ENCODE measurements around the gene LRTM2.

Gene LRTM2

DNA sequence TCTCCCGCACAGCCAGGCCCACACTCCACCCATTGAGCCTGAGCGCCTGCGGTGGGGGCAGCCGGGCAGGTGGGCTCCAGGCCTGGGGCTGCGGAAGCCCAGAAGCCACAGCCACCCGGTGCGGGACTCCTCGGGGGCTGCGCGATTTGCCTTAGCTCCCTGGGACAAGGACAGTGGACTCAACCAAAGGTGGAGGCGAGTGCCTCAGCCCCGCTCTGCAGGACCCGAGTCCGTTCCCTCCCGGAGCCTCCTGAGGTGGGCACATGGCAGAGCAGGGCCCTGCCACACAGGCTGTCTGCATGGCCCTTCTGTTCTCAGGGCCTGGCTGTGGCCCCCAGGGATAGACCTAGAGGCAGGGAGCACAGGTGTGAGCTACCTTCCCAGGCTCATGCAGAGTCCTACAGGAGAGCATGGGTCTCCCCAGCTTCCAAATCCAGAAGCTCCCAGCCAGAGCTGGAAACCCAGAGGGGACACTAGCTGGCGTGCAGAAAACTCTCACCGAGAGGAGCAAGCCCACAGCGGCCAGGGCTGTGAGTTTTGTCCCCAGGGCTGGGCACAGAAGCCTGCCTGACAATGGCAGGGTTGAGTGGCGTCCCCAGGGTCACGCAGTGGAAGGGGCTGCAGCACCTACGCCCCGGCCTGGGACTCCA, 22.2 kb upstream of the LRTM2 start:
- no peak for DNase-seq

DNA sequence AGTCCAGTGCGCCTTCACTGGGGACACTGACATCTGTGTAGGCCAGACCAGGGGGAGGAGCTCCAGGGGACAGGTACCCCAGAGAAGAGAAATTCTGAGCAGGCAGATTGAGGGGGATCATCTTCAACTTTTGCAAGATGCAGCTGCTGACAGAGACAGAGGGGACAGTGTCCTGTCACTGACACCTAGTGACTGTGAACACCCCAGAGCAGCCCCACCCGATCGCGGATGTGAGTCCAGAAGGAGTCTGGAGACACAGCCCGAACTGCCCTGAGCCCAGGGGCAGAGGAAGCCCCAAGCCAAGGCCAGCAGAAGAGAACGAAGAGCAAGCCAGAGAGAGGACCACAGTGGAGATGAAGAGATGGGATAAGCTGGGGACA, 21.7 kb upstream of the LRTM2 start:
- no peak for DNase-seq

DNA sequence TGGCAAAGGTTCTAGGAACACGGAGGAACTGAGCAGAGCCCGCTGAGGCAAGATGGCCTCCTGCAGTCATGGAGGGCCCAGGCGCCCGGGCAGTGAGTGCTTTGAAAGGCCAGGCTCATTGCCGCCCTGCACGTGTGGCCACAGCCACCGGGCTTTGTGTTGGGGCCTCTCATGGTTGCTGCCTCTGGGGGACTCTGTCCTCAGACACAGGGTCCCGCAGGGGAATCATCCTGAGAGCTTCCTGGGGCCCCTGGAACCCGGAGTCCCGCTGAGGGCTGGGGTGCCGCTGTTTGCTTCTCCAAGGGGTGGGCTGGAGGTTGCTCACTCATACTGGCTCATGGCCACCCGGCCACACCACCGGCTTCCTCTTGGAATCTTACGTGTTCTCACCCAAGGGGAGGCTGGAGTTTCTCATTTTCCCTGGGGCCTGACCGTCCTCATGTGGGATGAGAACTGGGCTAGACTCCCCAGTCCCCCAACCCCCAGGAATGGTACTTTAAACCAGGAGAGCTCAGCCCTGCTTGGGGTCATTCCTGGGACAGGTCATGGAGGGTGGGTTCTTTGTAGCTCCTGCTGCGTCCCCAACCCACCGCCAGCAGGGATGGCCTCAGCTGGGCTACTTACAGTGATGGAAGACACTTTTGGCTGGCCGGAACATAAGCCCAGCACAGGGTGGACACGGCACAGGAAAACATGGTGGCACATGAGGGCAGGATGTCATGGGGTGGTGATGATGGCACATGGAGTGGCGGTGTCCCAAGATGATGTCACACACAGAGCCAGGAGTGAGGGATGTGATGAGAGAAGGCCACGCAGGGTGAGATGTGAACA, 21.1 kb upstream of the LRTM2 start:
- no peak for DNase-seq

DNA sequence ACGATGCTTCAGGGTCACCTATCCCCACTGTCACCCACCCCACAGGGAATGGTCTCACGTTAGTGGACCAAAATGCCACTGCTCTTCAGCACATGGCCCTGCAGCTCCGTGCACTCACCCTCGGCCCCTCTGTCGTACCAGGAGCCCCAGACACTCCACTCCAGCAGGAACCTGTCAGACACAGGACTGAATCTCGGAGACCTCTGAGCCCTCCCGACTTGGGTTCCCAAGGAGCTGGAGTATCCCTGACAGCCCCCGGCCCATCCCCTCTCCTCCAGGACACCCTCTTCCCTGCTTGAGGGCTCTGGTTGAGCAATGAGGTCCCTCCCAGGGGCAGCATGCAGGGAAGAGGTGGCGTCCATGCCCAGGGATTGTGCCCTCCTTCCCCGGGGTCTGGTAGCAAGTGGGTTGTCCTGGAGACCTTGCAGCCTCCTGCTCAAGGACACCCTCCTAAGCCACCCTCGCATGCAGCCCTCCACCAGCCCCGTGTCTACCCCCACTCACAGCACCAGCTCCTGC, 20.4 kb upstream of the LRTM2 start:
- no peak for DNase-seq

DNA sequence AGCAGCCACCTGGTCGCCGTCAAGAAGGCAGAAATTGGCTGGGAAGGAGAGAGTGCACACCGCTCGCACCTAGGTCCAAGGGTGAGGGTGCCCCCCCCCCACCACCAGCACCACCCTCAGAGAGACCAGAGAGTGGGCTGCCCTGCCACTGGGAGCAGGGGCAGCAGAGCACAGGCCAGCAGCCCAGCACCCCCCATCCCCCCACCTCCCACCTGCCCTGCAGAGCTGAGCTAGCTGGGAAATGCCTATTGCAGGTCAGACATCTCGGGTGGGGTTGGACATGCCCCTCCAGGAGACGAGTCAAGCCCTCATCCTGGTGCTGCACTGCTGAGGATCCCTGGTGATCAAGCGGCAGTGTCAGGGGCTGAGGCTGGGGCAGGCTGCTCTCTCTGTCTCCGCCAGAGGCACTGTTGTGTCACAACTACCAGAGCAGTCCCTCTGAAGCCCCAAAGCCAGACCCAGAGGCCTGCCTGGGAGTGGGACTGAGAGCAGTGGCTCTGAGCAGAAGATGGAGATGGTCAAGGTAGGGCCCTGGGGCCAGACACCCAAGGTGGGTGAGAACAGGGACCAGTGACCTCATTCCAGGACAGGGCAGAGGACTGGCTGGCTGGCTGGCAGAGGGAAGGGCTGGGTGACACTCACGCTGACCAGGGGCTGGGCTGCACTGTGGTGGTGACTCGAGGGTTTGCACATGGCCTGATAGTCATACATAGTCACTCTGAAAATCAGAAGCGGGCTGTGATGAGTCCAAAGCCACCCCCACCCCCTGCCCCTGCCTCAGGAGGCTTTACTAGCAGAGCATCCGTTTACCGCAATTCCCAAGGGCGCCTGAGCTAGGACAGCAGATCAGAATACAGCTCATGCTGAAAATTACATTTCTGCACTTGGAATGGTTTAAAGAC, 19.7 kb upstream of the LRTM2 start:
- peak in 4 of 56 donors; percentile 22 to 75 (median 36) for DNase-seq

DNA sequence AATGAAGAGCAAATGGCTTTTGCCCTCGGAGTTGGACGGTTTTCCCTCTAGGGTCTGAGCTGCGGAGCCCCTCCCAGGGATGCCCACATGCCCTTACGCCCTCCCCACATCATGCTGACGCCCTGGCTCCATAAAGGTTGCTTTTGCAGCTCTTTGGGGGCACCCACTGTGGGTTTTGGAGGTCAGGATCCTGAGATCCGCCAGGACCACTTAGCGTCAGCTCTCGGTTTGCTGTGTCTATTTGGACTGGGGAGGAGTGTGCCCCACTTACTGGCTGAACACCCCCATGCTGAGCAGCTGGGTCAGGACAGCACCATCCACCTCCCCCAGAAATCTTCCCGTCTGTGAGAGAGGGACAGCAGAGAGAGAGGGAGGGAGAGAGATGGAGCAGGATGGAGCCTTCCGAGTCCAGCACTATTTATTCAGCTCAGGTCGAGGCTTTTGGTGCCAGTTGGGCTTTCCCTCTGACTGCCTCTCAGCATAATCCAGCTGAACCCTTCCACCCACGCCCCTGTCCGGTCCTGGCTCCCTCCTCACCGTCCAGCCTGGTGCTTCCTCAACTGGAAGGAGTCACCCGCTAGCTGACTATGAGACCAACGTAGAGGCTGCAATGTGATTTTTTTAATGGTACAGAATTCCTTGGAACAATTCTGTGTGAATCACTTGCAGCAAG, 18.9 kb upstream of the LRTM2 start:
- no peak for DNase-seq

DNA sequence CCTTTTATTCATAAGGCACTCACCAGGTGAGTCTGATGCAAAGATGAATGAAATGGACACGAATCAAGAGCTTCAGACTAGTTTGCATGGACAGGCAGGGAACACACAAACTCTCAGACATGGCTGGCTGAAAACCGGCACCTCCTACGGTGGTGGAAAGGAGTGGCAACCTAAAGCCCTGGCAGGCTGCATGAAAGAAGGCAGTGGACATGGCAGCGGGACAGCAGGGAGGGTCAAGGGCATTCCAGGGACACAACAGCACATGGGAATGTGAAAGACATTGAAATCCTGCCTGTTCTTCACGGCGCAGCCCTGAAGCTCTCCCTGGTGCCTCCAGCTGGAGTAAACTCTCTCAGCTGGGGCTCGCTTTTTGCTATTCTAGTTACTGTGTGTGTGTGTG, 16.6 kb upstream of the LRTM2 start:
- DNase-seq = no peak

DNA sequence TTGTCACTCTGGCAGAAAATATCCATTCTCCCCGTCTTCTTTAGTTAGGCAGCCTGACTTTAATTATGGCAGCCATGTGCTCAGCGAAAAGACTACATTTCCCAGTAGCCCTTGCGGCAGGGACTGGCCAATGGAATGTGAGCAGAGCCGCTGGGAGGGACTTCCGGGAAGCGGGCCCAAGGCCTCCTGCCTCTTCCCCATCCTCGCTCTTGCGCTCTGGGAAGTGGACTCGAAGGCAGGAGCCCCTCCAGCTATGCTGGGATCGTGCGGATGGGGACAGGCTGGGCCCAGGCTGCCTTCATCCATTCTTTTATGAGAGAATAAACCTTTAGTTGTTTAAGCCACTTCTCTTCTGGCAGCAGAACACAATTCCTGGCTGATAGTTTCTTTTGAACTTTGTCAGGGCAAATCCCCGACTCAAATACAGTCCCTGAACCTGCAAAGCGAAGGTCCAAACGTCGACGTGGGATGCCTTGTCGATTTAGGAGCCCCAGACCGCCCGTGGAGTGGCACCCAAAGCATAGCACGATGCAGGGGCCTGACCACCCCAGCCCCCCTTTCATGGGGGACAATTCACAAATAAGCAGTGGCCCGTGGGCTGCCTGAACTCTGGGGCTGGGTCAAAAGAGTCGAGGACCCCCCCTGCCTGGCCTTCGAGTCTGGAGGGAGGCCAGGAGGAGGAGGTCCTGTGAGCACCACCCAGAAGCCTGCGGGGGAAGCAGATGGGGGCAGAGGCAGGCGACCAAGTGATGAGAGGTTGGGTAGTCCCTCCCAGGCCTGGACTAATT, 15.6 kb upstream of the LRTM2 start:
- peak; percentile 20 to 91 (median 76) for DNase-seq

DNA sequence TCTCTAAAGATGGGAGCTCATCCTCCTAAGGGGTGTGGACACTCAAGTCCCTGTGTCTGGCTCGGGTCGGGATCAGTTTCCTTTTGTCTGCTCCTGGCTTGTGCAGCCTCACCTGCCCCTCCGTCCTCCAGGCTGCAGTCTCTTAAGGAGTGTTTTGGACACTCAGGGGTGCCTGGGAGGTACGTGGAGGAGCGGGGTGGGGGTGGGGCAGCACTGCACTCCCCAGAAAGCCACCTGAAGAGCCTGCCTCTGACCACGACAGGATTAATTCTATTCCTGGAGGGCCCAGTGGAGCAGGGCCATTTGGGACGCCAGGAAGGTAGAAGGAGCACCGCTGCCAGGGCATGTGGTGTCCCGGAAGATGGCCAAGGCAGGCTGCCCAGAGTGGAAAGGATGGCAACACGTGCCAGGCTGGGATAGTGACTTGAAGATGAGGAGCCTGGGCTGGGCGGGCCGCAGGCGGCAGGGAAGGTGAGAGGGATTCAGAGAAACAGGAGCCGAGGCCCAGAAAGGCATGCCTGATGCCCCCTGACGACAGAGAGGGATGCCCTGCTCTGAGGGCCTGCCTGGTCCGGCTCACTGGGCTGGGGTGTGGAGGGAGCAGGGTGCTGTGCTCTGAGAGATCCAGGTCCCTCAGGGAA, 14.8 kb upstream of the LRTM2 start:
- DNase-seq = no peak

DNA sequence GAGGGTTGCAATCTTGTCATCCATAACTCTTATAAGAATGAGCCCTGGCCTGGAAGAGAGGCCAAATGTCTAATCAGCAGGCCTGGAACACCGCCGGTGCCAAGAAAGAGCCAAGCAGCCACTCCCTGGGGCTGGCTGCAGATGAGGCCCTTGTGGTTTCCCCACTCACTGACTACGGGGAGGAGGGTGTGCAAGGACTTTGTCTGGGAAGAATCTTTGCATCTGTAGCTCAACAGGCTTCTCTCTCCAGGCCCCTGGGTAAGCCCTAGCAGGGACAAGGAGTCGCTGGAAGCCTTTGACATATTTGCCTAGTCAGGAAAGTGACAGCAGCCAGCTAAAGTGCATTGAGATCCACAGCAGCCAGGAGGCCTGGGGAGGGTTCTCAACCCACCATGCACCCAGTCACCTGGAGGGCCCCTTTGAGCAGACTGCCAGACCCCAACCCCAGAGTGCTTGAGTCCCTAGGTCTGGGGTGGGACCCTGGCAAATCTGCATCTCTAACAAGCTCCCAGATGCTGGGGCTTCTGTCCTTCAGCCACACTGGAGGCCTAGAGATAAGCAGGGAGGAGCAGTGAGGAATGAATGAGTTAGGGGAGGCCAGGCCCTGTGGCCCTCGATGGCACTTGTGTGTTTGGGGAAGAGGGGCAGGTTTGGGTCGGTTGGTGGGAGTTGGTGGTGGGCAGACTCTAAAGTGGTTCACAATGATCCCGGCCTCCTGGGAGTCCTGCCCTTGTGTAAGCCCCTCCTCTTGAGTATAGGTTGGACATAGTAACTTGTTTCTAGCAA, 13.9 kb upstream of the LRTM2 start:
- DNase-seq = no peak

DNA sequence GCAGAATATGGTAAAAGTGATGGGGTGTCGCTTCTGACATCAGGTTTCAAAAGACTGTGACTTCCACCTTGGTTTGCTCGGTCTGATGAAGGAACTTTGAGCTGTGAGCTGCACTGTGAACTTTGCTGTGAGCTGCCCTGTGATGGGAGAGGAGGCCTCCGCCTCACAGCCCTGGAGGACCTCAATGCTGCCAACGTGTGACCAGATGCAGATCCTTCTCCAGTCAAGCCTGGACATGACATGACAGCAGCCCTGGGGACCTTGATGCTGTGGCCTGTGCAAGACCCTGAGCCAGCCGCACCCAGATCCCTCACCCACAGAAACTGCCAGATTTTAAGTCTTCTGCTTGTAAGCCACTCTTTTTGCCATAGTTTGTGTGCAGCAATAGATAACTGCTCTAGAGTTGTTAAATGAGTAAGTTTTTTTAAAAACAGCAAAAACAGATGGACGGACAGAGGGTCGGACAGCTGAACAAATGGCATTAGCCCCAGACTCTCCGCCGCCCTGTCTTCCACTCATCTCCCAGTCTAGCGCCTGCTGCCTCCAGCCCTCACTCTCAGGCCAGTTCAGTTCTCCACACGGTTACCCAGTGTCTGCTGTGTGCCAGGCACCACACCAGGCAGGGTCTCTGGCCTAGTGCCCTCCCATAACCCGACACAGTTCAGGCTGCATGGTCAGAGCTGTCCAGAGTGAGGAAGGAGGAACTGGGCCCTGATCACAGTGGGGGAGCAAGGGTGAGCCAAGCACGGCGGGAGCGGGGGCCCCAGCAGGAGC, 13.1 kb upstream of the LRTM2 start:
- no peak for DNase-seq

DNA sequence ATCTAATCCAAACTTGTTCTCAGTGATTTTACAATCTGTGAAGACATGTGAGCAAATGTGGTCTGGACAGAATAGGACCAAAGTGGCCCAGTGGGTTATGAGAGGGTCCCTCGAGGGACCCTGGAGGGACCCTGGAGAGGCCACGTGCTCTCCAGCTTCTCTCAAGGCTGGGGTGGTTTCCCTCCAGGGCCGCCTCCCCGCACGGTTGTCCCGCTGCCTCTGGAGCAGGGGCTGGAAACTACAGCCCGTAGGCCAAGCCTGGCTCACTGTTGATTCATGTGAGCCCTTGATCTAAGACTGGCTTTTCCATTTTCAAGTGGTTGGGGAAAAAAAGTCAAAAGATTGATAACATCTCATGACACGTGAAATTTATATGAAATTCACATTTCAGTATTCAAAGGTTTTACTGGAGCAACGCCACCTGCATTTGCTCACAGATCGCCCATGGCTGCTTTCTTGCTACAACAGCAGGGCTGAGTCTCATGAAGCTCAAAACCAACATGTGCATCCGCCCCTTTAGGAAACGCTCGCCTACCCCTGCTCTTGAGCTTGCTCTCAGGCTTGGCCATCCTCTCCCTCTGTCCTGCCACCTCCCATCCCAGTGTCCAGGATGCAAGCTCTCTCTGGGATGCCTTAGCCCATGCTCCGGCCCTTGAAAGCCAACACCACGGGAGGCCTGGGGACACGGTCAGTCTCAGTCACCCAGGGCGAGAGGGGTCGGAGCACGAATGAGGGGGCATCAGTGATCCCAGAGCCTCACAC, 12.1 kb upstream of the LRTM2 start:
- DNase-seq = no peak

DNA sequence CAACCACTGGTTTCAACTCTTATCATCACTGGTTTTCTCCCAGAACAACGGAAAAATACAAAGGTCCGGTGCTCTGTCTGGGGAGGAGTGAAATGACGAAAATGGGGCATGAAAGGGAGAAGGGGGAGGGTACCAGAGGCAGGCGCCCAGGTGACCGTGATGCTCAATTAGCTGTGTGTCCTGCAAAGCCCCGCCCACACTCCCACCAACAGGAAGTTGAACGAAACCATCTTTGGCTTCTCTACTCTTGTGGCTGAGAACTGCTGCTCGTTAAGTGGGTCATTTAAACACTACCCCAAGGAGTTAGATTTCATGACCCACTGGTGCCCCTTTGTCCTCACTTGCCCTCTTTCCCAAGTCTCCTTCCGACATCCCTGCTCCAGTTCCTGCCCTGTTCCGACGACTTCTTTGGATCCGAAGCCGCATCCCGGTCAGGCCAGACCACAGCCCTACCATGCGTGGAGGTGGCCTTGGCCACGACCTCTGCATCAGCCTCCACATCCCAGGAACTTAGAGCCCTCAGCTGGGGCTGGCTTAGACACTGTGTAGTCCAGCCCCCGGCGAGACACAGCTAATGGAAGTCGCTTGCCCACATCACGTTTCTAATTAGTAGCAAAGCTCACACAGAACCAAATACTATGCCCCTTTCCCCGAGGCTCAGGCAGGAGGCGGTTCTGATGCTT, 11.4 kb upstream of the LRTM2 start:
- DNase-seq = no peak

DNA sequence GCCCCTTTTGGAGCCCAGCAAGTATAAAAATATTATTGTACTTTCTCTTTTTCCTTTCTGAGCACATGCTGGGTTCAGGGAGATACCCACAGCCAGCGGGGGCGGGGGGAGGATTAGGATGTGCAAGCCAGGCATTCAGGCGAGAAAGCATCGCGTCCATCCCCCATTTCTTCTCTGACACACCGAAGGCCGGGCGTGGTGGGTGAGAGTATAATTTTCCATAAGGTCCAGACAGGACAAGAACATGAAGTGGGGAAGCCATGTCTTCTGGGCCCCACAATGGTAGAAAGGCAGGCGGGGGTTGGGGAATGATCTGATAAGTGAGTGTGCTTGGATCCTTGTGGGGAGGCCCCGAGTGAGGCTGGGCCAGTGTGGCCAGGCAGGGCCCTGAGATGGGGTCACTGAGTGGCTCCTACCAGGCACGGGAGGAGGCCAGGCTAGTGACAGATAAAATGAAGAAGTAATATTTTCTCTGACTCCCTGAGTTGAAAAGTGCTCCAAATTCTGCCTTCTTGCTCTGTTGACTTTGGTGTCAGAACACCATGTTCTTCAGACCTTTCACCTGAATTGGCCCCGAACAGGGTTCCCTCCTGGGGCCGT, 10.7 kb upstream of the LRTM2 start:
- DNase-seq = no peak

DNA sequence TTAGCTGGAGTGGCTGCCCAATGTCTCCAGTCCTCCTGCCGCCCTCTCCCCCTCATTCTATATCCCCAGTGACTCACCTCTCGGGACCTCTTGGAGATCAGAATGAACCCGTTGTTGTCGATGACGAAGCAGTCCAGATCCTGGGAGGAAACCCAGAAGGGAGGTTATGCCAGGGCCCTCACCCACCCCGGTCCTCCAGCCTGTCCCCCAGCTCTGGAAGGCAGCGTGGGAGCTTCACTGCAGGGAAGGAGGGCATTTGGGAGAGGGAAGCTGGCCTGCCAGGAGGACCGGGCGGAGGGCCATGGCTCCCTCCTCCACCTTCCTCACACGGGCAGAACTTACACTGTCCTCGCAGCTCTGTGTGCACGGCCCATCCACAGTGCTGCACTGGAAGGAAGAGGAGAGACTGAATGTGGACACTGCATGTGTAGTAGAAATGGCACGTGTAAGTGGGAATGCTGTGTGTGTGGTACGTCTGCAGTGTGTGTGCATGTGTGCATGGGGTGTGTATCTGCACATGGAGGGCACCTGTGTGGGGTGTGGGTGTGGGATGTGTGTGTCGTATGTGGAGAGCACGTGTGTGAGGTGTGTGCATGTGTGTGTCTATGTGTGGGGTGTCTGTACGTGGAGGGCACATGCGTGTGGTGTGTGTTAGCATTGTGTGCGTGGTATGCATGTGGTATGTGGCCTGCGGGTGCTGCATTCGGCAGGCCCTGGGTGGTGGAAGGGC, 10.0 kb upstream of the LRTM2 start:
- no peak for DNase-seq

DNA sequence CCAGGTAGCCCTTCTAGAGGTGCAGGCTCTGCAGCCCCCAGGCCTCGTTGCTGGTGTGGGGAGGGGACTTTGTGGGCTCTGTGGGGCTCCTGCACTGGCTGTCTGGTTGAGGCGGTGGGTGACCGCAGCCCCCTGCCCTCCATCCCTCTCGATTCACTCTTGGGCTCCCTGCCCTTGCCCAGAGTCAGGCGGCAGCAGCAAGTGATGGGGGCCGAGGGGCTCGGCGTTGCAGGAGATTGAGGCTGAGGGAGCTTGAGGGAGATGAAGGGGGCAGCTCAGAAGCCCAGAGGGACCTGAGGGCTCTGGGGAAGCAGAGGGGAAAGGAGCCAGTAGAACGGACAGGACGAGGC, 9.5 kb upstream of the LRTM2 start:
- no peak for DNase-seq
